HT1080 (cell line): Measurements from ENCODE around the gene HOXA1. TPM values are rescaled to one million over a fixed set of nuclear protein-coding genes. Genes with fewer than 3 reads are reported as not detected.

Experiments
- DNase-seq: peaks from one replicate; pipeline ENCODE4 v3.0.0-alpha.2; 2015; ENCODE audit warnings: low read depth
- polyA plus RNA-seq, 2 experiments: library from polyadenylated mRNA; depleted of rRNA; stranded (reverse); fragments of >200 nt; gene quantifications; 2 replicates each; pipeline ENCODE4 v1.2.3, GENCODE V29; 2015
- total RNA-seq: library from RNA; depleted of rRNA; stranded (reverse); fragments of >200 nt; shearing (Covaris generic); gene quantifications from 2 replicates; pipeline ENCODE4 v1.2.3, GENCODE V29; 2014; rRNA removed

Gene HOXA1
- 1.3 and 1.6 TPM in 2 replicates for total RNA-seq
- polyA plus RNA-seq (2015; cell fraction: cytosol; rRNA removed) = 2.9 and 3.4 TPM in 2 replicates
- polyA plus RNA-seq (2015; cell fraction: nucleus; rRNA removed) = 2.1 and 2.5 TPM in 2 replicates

DNA sequence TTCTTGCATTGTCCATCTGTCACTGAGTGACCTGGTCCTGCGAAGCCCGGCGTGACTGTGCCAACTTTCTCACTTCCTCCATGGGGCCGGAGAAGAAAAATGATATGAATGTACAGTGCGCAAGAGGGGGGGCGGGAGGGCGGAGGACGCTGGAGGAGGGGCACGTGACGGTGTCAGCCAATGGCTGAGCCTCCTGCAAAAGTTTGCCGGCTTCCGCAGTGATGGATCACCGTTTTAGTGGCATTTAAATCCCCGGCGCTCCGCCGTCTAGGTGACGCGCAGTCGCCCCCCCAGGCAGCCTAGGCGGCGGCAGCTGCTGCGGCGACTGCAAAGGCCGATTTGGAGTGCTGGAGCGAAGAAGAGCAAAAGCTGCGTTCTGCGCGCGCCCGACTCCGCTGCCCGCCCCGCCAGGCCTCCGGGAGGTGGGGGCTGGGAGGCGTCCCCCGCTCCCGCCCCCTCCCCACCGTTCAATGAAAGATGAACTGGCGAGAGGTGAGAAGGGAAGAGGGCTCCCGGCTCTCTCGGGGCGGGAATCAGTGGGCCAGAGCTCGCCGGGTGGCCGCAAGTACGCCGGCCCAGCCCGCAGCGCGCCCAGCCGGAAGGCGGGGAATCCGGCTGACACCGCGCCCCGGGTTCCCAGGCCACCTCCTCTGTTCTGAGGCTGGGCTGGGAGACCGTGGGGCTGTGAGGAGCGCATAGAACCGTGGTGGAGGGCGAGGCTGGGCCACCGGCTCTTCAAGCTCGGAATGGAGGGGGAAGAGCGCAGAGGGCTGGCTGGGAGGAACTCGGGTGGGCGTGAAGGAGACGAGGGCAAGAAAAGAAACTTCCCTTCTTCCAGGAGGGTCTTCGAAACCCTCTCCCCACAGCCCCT lies at the start of gene HOXA1:
Gene HOXA1 (minus strand): TSS at position 104 of the 871 bp plus-strand sequence. CDS start 88 bp downstream, at position 16.
- DNase-seq = peak; percentile 86

DNA sequence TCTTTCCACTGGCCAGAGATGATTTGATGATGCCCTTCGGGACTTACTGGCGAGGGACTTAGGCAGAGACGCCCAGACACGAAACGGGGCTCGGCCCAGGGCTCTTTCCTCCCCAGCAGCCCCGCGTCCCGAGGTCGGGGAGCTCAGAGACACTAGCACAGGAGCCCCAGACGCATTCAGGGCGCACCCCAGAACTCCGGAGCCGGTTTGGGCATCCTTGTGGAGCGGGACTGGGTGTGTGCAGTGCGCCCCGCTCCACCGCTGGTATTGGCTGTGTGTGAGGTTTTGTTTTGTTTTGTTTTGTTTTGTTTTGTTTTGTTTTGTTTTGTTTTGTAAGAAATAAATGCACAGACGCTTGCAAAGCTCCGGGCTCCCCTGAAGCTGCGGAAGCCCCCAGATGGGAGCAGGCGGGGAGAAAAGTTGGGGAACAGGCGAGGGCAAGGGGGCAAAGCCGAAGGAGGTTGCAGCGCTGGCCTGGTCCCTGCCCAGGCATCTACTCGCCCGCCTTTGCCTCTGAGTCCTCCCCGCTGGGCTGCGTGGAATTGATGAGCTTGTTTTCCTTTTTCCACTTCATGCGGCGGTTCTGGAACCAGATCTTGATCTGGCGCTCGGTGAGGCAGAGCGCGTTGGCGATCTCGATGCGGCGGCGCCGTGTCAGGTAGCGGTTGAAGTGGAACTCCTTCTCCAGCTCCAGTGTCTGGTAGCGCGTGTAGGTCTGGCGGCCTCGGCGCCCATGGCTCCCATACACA lies 49.5 kb upstream of the HOXA1 start:
- no peak for DNase-seq

DNA sequence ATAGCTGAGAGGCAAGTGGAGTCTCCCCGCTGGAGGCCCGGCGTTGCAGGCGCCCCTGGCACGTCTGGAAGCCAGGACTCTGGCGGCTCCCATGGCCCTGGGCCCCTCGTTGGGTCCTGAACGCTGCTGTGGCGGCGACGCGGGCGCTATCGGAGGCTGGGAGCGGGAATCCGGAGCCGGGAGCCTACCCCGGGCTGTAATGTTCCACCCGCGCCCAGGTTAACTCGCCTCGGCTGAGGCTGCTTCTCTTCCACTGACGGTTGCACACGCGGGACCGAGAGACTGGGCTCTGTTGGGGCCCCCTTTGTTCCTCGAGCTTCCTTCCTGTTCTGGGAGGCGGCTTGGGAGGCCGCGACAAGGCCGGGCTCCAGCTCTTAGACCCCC lies 49.0 kb upstream of the HOXA1 start:
- DNase-seq = no peak

DNA sequence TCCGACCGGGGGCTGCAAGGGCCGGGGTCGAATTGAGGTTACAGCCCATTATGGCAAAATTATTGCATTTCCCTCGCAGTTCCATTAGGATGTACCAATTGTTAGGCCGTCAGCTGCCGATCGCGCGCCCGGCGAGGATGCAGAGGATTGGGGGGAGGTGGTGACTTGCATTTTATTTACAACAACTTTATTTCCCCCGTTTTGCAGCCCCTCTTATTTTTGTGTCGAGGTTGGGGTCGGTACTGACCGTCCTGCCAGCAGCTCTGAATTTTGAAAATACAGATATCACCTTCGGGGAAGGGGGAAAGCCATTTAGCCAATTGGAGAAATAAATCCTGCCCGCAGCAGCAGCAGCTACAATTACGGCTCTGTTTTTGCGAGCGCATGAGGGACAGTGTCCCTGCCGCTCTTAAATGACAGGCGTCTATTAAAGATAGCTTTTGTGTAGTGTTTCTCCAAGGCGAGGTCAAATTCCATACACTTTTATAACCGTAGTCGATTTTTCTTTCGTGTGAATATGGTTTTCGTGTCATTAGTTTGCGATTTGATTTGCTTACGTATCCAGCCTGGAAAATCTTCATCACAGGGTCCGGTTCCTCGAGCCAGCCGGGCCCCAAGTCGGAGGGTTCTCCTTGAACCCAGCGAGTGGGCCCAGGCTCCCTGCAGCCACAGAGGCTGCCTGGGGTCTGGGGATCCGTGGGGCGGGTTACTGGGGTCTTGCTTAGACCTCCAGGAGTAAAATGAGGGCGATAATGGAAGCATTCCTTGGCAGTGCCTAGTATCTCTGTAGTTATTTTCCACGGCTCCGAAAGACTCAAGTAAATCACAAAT lies 48.4 kb upstream of the HOXA1 start:
- DNase-seq = no peak

DNA sequence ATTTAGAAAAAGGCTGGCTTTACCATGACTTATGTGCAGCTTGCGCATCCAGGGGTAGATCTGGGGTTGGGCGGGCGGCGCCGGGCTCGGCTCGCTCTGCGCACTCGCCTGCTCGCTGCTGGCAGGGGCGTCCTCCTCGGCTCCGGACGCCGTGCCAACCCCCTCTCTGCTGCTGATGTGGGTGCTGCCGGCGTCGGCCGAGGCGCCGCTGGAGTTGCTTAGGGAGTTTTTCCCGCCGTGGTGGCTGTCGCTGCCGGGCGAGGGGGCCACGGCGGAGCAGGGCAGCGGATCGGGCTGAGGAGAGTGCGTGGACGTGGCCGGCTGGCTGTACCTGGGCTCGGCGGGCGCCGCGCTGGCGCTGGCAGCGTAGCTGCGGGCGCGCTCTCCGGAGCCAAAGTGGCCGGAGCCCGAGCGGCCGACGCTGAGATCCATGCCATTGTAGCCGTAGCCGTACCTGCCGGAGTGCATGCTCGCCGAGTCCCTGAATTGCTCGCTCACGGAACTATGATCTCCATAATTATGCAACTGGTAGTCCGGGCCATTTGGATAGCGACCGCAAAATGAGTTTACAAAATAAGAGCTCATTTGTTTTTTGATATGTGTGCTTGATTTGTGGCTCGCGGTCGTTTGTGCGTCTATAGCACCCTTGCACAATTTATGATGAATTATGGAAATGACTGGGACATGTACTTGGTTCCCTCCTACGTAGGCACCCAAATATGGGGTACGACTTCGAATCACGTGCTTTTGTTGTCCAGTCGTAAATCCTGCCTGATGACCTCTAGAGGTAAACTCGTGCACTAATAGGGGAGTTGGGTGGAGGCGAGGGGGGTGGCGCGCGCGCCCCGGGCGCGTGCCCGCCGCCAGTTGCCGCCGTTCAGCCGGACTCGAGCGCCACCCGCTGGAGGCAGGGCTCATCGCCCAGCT lies 47.5 kb upstream of the HOXA1 start, which contains the start of gene HOXA5:
Gene HOXA5 (minus strand): TSS at position 659 of the 927 bp plus-strand sequence. CDS start 74 bp downstream, at position 585.
- no peak for DNase-seq

DNA sequence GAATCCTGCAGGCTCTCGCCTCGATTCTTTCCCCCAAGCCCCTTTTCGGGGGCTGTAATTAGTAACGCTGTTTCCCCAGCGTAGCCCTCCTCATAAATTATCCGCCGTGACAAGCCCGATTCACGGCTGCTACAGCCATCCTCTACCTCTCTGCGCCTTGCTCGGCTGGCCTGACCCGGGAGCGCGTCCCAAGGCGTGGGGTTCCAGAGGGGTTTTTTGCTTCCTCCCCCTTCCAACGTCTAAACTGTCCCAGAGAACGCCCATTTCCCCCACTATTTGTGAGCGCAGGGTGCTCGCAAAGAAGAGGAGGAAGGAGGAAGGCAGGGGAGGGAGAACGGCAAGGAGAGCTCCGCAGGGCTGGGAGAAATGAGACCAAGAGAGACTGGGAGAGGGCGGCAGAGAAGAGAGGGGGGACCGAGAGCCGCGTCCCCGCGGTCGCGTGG lies 46.8 kb upstream of the HOXA1 start:
- DNase-seq = no peak

DNA sequence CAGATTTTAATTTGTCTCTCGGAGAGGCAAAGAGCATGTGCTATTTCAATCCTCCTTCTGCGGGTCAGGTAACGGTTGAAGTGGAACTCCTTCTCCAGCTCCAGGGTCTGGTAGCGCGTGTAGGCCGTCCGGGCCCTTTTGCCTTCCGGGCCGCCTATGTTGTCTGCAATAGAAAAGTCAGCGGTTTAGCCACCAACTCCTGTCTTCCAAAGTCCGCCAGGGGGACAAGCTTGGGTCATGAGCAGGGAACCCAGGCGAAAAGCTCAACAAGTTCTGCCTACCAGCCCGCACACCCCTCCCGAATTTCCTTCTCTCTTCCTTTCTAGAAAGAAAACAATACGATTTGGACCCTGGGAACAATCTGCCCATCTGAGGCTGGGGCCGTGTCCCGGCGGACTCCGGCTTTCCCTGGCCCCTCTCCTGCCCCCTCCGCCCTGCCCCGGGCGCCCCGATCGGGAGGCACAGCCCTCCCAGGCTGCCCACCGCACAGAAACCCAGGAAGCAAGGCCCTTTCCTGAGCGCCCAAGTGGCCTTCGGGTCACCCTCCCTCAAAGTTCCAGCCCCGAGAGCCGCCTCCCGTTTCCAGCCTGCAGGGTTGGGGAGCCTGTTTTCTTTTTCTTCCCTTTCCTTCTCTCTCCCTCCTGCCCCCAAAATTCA lies 46.3 kb upstream of the HOXA1 start:
- no peak for DNase-seq

DNA sequence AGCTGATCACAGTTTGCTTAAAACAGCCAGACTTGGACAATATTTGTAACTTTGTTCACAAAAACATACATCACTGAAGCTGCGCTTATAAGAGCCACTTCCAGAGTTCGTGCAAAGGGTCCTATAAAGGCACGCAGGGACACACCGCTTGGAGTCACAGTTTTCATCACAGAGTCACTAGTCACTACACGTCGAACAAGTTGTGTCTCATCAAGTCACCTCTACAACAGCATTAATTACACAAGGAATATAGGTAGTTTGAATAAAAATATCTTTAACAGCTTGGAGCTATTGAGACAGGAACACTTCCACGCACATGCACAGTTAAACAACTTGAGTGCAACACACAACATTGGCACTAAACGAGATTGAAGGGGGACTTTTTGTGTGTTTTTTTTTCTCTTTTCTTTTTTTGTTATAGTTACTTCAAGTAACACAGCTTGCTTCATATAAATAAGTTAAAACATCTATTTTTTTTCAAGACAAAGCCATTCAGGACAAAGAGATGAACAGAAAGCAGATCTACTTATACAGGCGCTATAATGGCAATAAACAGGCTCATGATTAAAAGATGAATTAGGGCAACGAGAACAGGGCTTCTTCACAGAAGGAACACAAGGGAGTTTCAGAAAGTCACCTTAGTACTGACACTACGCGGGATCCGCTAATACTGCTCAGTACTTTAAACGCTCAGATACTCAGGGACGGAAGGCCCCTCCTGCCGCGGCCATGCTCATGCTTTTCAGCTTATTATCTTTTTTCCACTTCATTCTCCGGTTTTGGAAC lies 45.5 kb upstream of the HOXA1 start:
- DNase-seq = no peak

DNA sequence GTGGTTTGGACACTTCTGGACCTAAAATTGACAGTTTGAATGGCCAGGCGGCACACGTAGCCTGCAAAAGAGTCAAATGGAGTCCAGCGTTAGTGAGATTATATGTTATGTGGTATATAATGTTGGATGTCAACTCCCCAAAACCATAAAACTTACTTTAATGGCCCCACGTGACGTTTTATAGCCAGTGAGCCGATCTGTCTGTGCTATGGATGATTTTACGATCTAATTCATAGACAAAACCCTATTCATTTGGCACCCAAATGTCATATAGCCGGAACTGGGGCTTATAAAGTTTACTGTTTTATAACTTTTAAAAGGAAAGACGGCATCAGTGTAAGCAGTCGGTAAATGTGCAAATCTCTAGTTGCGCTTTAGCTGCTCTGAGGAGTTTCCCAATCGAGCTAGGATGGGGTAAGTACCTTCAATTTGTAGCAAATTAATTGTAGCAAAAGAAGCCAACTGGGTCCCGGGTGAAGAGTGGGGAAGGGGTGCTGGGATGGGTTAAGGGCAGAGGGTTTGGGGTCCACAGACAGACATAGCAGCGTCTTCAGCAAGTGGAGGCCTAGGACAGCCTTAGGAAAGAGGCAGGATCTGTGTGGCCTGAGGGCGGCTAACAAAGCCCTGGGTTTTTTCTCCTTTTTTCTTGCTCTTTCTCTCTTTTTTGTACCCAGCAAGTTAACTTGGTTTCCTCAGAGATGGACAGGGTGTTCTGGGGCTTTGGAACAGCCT lies 44.5 kb upstream of the HOXA1 start:
- DNase-seq = no peak

DNA sequence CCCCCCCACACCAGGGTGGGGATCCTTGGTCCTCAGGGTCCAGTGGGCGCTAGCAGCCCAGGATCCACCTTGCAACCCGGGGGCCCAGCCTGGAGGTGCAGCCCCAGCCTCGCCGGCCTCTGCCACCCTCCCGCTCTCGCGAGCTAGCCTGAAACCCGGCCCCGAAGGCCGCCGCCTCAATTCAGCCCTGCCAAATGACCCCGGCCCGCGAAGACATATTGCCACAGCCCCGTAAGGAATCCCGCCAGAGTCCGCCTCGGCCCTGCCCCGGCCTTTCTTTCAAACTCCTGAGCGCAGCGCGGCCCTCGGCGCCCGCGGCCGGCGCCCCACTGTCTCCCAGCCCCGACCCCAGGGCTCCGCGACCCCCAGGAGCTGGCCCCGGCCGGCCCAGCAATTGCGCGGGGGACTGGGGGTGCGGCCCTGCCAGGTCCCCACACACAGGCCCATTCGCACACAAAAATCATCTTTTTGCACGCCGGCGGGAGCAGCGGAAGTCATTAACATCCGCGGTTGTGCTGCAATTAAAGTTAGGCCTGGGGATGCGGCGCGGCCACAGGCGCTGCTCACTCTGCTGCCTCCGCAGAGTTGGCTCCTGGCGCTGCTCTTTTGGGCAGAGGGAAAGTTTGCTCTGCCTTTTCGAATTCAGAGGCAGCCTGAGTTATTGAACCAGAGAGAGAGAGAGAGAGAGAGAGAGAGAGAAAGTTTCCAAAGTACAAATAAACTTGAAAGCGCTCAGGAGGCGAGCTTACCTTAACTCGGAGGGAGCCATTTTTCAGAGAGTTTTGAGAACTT lies 43.7 kb upstream of the HOXA1 start:
- DNase-seq = no peak

DNA sequence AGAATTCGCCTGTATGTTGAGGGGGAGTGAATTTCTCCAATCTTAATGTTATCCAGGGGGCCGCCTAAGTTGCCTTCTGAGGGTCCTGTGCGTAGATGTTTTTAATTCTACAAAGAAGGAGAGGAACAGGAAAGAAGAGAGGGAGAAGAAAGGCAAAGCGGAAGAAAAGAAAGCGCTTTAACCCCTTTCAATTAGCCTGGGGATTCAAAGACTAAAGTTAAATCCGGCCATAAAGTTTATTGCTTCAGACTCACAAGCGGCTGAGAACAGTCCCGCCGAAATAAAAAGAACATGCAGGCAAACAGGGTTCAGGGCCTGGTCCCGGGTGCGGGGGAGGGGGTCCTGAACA lies 43.2 kb upstream of the HOXA1 start:
- no peak for DNase-seq

DNA sequence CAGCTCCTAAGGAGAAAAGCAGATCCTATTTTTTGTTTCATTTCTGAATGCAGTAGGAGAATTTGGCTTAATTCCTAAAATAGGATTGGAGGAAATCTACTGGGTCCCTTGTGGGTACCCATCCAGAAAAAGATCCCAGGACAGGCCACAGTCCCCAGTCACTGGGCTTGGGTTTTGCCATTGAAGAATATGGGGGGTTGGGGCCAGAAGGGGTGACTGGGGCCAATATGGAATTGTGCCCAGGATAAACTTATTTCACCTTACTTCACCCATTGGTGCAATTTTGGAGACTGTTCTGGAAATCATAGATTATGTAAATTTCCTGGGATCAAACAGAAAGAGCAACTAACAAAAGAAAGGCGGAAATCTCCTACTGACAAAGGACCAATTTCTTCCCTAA lies 42.7 kb upstream of the HOXA1 start:
- DNase-seq = no peak

DNA sequence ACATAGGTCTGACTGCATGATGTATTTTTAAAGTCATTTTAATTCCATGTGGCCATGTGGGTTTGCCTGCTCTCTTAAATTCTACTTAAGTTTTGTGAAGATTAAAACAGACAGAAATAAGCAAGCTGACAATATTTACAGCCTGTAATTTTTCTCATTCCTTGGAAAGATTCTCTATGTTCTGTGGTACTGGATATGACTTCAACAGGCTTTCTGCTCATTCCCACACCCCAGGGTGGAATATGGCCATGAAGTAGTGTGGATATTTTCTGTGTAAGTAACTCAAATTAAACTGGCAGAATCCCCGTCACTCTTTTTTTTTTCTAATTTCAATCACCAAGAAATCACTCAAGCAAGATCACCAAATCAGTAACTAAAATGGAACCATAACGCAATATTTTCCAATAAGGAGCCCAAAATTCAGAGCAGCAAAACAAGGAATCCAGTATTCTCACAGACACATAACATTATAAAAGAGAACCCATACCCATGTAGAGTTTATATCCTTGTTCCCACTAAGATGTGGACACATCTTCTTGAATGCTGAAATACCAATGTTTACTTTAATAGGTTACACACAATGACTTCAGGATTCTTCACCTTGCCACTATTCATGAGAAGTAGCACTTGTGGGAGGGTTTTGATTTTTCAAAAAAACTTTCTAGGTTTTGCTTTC lies 42.0 kb upstream of the HOXA1 start:
- no peak for DNase-seq

DNA sequence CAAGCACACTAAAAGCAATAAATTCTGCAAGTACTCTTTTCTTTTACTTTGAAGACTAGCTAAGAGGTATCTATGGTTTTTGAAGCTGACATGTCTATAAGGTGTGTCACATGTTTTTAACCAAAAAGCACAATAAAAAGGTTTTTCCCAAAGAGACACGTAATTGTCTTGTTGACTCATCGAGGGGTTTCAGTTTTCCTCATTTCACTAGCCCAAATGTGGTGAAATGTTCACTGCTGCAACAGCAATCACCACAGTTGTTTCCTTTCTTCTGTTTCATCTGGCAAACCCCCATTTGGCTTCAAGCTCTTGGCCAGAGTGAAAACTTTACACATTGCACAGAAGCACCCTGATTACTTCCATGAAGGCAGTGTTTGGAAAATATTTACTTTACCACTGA lies 38.6 kb upstream of the HOXA1 start:
- peak; percentile 93 for DNase-seq

DNA sequence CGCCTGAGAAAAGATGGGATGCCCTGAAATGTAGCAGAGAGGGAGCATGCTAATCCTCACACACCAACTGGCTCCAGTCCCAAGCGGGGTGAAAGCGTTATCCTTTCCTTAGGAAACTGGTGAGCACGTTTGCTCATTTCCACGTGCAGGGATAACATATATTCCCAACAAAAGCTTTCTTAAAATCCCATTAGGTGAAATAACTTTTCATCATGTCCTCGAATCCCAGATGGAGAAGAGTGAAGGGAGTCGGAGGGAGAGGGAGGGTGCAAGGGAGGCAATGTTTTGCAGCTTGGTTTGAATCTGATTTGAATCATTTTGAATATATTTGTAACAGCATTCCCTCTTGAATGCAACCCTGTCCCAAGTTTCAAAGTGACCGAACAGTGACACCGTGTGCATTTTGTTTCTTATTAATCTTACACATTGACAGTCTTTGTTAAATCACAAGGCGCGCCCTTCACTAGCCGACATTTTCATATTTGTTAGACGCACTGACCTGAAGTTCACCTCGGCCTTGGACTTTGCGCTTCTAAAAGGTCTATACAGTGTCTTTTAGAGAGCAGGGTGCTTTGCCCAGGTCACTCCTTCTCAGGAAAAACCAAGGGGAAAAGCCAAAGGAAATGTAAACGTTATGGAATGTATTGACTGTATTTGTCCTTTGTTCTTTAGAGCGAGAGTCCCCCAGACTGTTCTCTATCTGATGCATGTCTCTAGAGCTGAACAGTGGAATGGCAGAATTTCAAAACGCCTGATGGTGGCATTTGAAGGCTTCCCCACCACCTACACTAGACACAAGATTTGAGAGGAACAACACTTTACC lies 37.8 kb upstream of the HOXA1 start:
- DNase-seq = no peak

DNA sequence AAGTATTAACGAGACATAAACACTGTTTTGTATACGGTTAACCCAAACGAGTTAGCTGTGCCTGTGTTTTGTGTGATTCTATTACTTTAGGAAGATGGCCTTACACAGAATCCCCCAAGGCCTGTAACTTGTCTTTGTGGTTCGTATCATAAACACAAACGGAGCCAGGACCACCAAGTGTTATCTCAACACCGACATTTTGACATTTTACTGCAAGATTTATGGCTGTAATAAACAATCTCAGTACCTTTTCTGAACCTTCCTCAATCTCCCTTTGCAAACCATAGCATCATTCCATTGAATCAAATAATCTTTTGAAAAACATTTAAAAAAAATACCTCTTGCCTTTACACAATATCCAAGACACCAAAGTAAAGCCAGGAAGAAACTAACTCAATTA lies 37.2 kb upstream of the HOXA1 start:
- DNase-seq = no peak
